ENCODE data around the gene CPNE7.

The CPNE7 gene

GRCh38 chr16:89646270-89646669 lies 70.7 kb downstream of the CPNE7 start:
- TF ChIP-seq ZFX (IDR thresholded peaks at IDR 0.05; ENCODE audit: borderline replicate concordance), result no peak
- TF ChIP-seq CTCF (IDR thresholded peaks at IDR 0.05), result no peak
- H3K27ac ChIP-seq, result no peak overlapping the region

All from 22Rv1 (cell line).